Testis (tissue), 2 donors: ENCODE data around the gene CAD.

Experiments used
- CTCF ChIP-seq, 3 experiments: fragments of 450-650 bp in 2 of 3; fragments of 200-600 bp in 1 of 3; sonication (generic) in 1 of 3; IDR thresholded peaks; one replicate each; pipeline ENCODE4 v1.5.1; 2016 to 2019; ENCODE audit warnings: antibody characterized with exemption in 3 of 3, mild to moderate bottlenecking in 2 of 3, moderate library complexity in 1 of 3
- POLR2A ChIP-seq: fragments of 450-650 bp; IDR thresholded peaks from one replicate; pipeline ENCODE4 v1.6.1; 2017; ENCODE audit warnings: antibody characterized with exemption, mild to moderate bottlenecking, moderate library complexity

- TF ChIP-seq POLR2A (no peak), CTCF (IDR thresholded peaks at IDR 0.05) (no peak)
Observed at GRCh38 chr2:27237341-27237945, 20.3 kb downstream of the CAD start.
